C4-2B (cell line): ENCODE data around the gene MVD.
A peak's percentile ranks its signal among the peaks of the same experiment; 100 is the strongest.

Source experiments
- H3K27ac ChIP-seq: fragments of 450-650 bp; 2 replicates; pipeline ENCODE4 v1.5.1; 2017
- CTCF ChIP-seq: fragments of 450-650 bp; conservative IDR thresholded peaks from 2 replicates; pipeline ENCODE4 v1.5.1; 2017; ENCODE audit warnings: mild to moderate bottlenecking
- ZFX ChIP-seq: fragments of 450-650 bp; IDR thresholded peaks from 2 replicates; pipeline ENCODE4 v1.6.1; 2017

Gene MVD

DNA sequence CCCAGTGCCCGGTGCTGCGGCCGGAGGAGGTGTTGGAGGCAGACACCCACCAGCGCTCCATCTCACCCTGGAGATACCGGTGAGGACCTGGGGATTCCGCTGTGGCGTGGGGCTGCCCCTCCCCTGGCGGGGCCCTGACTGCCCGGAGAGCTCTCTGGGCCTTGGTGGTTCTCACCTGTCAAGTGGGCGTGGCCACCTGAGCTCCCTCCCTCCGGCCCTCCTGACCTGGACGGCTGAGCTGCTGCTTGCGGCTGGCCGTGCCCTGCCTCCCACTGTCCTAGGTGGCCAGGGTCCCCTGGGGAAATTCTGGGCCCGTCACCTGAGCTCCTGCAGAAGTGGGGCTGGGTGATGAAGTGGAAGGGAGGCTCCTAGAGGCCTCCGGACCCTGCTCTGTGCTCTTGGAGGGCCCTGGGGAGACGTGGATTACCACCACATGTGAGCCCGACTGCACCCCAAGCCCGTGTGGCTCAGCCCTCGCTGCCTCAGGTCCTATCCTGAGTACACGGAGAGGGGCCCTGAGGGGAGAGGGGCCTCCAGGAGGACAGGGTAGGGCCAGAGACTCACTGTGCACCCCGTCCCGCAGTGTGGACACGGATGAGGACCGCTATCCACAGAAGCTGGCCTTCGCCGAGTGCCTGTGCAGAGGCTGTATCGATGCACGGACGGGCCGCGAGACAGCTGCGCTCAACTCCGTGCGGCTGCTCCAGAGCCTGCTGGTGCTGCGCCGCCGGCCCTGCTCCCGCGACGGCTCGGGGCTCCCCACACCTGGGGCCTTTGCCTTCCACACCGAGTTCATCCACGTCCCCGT lies 23.5 kb downstream of the MVD start:
- H3K27ac ChIP-seq, result peak overlapping the region; percentile 50; the same call in 1 of the 2 replicates
- TF ChIP-seq CTCF (no peak), ZFX (no peak)

DNA sequence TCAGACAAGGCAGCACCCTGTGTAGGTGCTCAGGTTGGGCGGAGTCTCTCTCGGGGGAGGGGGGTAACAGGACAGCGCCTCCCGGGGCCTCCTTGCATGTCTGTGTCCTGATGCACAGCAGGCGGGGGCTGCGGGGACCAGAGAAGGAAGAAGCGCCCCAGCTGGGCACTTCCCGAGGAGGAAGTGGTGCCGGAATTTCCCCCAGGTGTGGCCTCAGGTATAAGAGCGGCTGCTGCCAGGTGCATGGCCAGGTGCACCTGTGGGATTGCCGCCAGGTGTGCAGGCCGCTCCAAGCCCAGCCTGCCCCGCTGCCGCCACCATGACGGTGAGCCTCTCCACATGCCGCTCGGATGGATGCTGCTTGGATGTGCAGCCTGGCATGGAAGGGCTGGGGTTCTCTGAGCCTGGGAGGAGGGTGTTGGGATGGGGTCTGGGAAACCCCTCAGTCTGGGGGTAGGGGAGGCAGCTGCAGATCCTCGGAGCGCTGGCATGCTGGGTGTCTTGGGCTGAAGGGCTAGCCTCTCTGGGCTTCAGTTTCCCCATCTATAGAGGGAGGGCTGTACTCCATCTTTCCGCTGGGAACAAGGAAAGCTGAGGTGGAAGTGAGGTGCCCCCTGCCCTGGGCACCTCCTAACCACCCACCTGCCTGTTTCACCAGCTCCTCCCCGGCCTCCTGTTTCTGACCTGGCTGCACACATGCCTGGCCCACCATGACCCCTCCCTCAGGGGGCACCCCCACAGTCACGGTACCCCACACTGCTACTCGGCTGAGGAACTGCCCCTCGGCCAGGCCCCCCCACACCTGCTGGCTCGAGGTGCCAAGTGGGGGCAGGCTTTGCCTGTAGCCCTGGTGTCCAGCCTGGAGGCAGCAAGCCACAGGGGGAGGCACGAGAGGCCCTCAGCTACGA lies 24.3 kb downstream of the MVD start, which contains the start of gene IL17C:
Gene IL17C (plus strand): TSS at position 250 of the 908 bp plus-strand sequence. CDS start 70 bp downstream, at position 320.
- TF ChIP-seq CTCF, result no peak

GRCh38 chr16:88636488-88637265 lies 26.2 kb downstream of the MVD start:
- H3K27ac ChIP-seq, result no peak overlapping the region; the same call in 1 of the 2 replicates
- TF ChIP-seq ZFX, result no peak
- no peak for TF ChIP-seq CTCF

More for the DNA sequence above, 24.3 kb downstream of the MVD start, which contains the start of gene IL17C:
- peak within 1 kb of the TSS; percentile 50; the same call in 1 of the 2 replicates for H3K27ac ChIP-seq

- TF ChIP-seq CTCF (no peak), ZFX (no peak)
- H3K27ac ChIP-seq, result no peak overlapping the region
Observed at GRCh38 chr16:88635671-88636319, 27.1 kb downstream of the MVD start.

- no peak overlapping the region for H3K27ac ChIP-seq
- no peak for TF ChIP-seq CTCF
- no peak for TF ChIP-seq ZFX
Observed at GRCh38 chr16:88634994-88635670, 27.8 kb downstream of the MVD start.
